WTC11 (cell line): Measurements from ENCODE around the gene HINFP. TPM values are rescaled to one million over a fixed set of nuclear protein-coding genes. Genes with fewer than 3 reads are reported as not detected.

Experiments used
- ATAC-seq: fragments of 200-7000 bp; cut with Tn5 transposase; 2 replicates; pipeline ENCODE4 v1.10.0; 2021; ENCODE audit warnings: mild to moderate bottlenecking, moderate library complexity
- CTCF ChIA-PET: fragments of 300-600 bp; sonication (Branson Sonifier 250); formaldehyde crosslinking; loops from one replicate; lab custom pipeline; 2021; ENCODE audit warnings: antibody characterized with exemption; lab: Charles Lee
- POLR2A ChIA-PET: fragments of 350-600 bp; sonication (Branson Sonifier 250); formaldehyde crosslinking; loops from one replicate; lab custom pipeline; 2021; ENCODE audit warnings: antibody characterized with exemption; lab: Charles Lee
- DNase-seq: peaks from one replicate; pipeline ENCODE4 v3.0.0; 2021; ENCODE audit warnings: low spot score
- H3K27ac Mint-ChIP-seq: 2 replicates; pipeline ENCODE4 v1.8.0; 2021; ENCODE audit warnings: mixed read lengths
- H3K27me3 Mint-ChIP-seq: 2 replicates; pipeline ENCODE4 v1.8.0; 2021; ENCODE audit warnings: low read depth, mild to moderate bottlenecking, moderate library complexity, mixed read lengths
- H3K36me3 Mint-ChIP-seq: 2 replicates; pipeline ENCODE4 v1.8.0; 2021; ENCODE audit warnings: mixed read lengths
- H3K4me1 Mint-ChIP-seq: 2 replicates; pipeline ENCODE4 v1.8.0; 2022; ENCODE audit warnings: mixed read lengths
- H3K4me3 Mint-ChIP-seq: 2 replicates; pipeline ENCODE4 v1.8.0; 2021; ENCODE audit warnings: mild to moderate bottlenecking, moderate library complexity, mixed read lengths
- H3K9me3 Mint-ChIP-seq: 2 replicates; pipeline ENCODE4 v1.8.0; 2021; ENCODE audit warnings: mixed read lengths
- GRHL2 ChIP-seq: fragments of 250-450 bp; sonication (Bioruptor Pico); IDR thresholded peaks from 2 replicates; pipeline ENCODE4 v1.8.0; 2022; ENCODE audit warnings: mild to moderate bottlenecking, moderate library complexity; ENCODE audit not compliant: insufficient replicate concordance, severe bottlenecking
- IRF2 ChIP-seq: sonication (generic); formaldehyde crosslinking; IDR thresholded peaks from 2 replicates; pipeline ENCODE4 v1.8.0; 2022; ENCODE audit warnings: low read depth, missing genetic modification reagents, borderline replicate concordance
- KAT7 ChIP-seq: sonication (generic); formaldehyde crosslinking; IDR thresholded peaks from 2 replicates; pipeline ENCODE4 v1.8.1; 2023; ENCODE audit warnings: missing genetic modification reagents, mild to moderate bottlenecking, borderline replicate concordance
- MXD4 ChIP-seq: fragments of 250-450 bp; sonication (Bioruptor Pico); IDR thresholded peaks from 2 replicates; pipeline ENCODE4 v1.8.0; 2021; ENCODE audit warnings: mild to moderate bottlenecking, moderate library complexity, borderline replicate concordance
- MYBL2 ChIP-seq: sonication (generic); formaldehyde crosslinking; IDR thresholded peaks from 2 replicates; pipeline ENCODE4 v1.8.1; 2023; ENCODE audit warnings: mild to moderate bottlenecking, moderate library complexity, missing genetic modification reagents
- NR1H2 ChIP-seq: sonication (generic); formaldehyde crosslinking; IDR thresholded peaks from 2 replicates; pipeline ENCODE4 v1.9.0; 2021; ENCODE audit warnings: mild to moderate bottlenecking, moderate library complexity, missing genetic modification reagents
- SMAD3 ChIP-seq: sonication (generic); formaldehyde crosslinking; IDR thresholded peaks from 2 replicates; pipeline ENCODE4 v1.8.0; 2022; ENCODE audit warnings: missing genetic modification reagents, mild to moderate bottlenecking, borderline replicate concordance
- SP1 ChIP-seq: sonication (generic); formaldehyde crosslinking; conservative IDR thresholded peaks from 2 replicates; pipeline ENCODE4 v1.8.1; 2022; ENCODE audit warnings: missing genetic modification reagents
- TEAD1 ChIP-seq: sonication (generic); formaldehyde crosslinking; IDR thresholded peaks from 2 replicates; pipeline ENCODE4 v1.8.0; 2022; ENCODE audit warnings: mild to moderate bottlenecking, missing genetic modification reagents
- ZNF121 ChIP-seq: sonication (generic); formaldehyde crosslinking; IDR thresholded peaks from 2 replicates; pipeline ENCODE4 v1.8.0; 2023; ENCODE audit warnings: missing genetic modification reagents
- ZNF232 ChIP-seq: sonication (generic); formaldehyde crosslinking; IDR thresholded peaks from 2 replicates; pipeline ENCODE4 v1.8.0; 2022; ENCODE audit warnings: mild to moderate bottlenecking, missing genetic modification reagents
- ZNF263 ChIP-seq: sonication (generic); formaldehyde crosslinking; IDR thresholded peaks from 2 replicates; pipeline ENCODE4 v1.8.1; 2022; ENCODE audit warnings: low read depth, mild to moderate bottlenecking, moderate library complexity, missing genetic modification reagents
- total RNA-seq: library from RNA; stranded (reverse); gene quantifications from 3 replicates; pipeline ENCODE4 v1.2.3, GENCODE V29; 2021
- TF ChIP-seq, protein P1 (sequence below): sonication (generic); formaldehyde crosslinking; IDR thresholded peaks from 2 replicates; pipeline ENCODE4 v1.8.1; 2022; ENCODE audit warnings: mild to moderate bottlenecking, missing genetic modification reagents, moderate library complexity, borderline replicate concordance
- TF ChIP-seq, protein P2 (sequence below): sonication (generic); formaldehyde crosslinking; IDR thresholded peaks from 2 replicates; pipeline ENCODE4 v1.8.1; 2023; ENCODE audit warnings: mild to moderate bottlenecking, missing genetic modification reagents
- TF ChIP-seq, protein P3 (sequence below): sonication (generic); formaldehyde crosslinking; IDR thresholded peaks from 2 replicates; pipeline ENCODE4 v1.8.0; 2023; ENCODE audit warnings: missing genetic modification reagents
- TF ChIP-seq, protein P4 (sequence below): fragments of 250-450 bp; sonication (Bioruptor Pico); IDR thresholded peaks from 2 replicates; pipeline ENCODE4 v1.9.0; 2021; ENCODE audit warnings: mild to moderate bottlenecking
- TF ChIP-seq, protein P5 (sequence below): sonication (generic); formaldehyde crosslinking; IDR thresholded peaks from 2 replicates; pipeline ENCODE4 v1.8.1; 2022; ENCODE audit warnings: low read depth, missing genetic modification reagents, borderline replicate concordance

The HINFP gene
- total RNA-seq, 1 experiment from 2014 or later, result 35.4 TPM

DNA sequence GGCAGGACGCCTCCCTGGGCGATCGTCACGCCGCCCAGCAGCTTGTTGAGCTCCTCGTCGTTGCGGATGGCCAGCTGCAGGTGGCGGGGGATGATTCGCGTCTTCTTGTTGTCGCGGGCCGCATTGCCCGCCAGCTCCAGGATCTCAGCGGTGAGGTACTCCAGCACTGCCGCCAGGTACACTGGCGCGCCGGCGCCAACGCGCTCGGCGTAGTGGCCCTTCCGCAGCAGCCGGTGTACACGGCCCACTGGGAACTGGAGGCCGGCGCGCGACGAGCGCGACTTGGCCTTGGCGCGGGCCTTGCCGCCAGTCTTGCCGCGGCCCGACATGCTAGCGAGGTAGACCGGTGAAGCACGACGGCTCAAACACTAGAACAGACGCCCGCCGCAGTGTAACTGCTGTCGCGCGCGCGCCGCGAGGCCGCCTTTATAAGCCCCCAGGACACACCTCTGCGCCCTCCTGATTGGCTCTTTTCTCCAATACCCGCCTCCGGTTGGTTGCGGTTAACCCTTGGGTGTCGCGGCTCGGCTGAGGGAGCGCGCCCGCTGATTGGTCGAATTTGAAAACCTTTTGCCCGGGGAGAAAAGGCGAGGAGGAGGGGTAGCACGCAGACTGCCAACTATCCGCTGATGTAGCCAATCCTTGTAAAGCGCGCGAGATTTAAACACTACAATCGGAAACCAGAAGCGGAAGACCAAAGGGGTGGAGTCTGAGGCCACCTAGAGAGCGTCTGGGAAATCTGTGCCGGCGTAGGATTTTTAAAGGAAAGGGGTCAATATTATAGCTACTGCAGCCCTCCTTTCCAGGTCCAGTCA lies 26.1 kb upstream of the HINFP start (continued):
- TF ChIP-seq, protein P1, sequence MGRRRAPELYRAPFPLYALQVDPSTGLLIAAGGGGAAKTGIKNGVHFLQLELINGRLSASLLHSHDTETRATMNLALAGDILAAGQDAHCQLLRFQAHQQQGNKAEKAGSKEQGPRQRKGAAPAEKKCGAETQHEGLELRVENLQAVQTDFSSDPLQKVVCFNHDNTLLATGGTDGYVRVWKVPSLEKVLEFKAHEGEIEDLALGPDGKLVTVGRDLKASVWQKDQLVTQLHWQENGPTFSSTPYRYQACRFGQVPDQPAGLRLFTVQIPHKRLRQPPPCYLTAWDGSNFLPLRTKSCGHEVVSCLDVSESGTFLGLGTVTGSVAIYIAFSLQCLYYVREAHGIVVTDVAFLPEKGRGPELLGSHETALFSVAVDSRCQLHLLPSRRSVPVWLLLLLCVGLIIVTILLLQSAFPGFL (CRISPR knock-in tag), result no peak; the same call in 1 of the 2 replicates
- TF ChIP-seq IRF2 (CRISPR knock-in tag), result no peak
- TF ChIP-seq, protein P2, sequence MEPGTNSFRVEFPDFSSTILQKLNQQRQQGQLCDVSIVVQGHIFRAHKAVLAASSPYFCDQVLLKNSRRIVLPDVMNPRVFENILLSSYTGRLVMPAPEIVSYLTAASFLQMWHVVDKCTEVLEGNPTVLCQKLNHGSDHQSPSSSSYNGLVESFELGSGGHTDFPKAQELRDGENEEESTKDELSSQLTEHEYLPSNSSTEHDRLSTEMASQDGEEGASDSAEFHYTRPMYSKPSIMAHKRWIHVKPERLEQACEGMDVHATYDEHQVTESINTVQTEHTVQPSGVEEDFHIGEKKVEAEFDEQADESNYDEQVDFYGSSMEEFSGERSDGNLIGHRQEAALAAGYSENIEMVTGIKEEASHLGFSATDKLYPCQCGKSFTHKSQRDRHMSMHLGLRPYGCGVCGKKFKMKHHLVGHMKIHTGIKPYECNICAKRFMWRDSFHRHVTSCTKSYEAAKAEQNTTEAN (CRISPR knock-in tag), result no peak

DNA sequence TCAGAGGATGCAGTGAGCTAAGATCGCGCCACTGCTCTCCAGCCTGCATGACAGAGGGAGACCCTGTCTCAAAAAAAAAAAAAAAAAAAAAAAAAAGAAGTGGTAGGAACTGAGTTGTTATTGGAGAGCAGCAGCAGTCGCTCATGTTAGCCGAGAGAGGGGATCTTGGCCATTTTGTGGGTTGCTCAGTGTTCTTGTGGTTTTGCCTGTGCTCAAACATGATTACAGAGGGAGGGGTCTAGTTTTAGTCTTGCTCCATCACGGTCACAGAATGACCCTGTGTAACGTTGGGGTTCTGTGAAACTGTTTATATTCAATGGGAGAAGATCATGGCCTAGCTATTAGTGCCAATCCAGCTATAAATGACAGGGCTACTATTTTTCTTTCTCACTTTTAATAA lies 21.7 kb upstream of the HINFP start:
- no peak for DNase-seq
- peaks cover 27% of the 10 kb centered on the region for H3K4me1 Mint-ChIP-seq
- POLR2A ChIA-PET, result interaction anchor here (0.6 kb wide), 1 partner anchor 48 kb away, joined by 3 read pairs; no protein-coding TSS in a partner anchor
- H3K27me3 Mint-ChIP-seq, result no peaks in the 10 kb centered on the region
- TF ChIP-seq NR1H2 (CRISPR knock-in tag), result no peak
- no peak for TF ChIP-seq ZNF232
- no peak for TF ChIP-seq SMAD3 (CRISPR knock-in tag)
- TF ChIP-seq, protein P3, sequence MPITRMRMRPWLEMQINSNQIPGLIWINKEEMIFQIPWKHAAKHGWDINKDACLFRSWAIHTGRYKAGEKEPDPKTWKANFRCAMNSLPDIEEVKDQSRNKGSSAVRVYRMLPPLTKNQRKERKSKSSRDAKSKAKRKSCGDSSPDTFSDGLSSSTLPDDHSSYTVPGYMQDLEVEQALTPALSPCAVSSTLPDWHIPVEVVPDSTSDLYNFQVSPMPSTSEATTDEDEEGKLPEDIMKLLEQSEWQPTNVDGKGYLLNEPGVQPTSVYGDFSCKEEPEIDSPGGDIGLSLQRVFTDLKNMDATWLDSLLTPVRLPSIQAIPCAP (CRISPR knock-in tag), result no peak
- no peak for TF ChIP-seq KAT7 (CRISPR knock-in tag)
- TF ChIP-seq GRHL2 (CRISPR knock-in tag), result no peak
- TF ChIP-seq TEAD1 (CRISPR knock-in tag), result no peak
- TF ChIP-seq, protein P4, sequence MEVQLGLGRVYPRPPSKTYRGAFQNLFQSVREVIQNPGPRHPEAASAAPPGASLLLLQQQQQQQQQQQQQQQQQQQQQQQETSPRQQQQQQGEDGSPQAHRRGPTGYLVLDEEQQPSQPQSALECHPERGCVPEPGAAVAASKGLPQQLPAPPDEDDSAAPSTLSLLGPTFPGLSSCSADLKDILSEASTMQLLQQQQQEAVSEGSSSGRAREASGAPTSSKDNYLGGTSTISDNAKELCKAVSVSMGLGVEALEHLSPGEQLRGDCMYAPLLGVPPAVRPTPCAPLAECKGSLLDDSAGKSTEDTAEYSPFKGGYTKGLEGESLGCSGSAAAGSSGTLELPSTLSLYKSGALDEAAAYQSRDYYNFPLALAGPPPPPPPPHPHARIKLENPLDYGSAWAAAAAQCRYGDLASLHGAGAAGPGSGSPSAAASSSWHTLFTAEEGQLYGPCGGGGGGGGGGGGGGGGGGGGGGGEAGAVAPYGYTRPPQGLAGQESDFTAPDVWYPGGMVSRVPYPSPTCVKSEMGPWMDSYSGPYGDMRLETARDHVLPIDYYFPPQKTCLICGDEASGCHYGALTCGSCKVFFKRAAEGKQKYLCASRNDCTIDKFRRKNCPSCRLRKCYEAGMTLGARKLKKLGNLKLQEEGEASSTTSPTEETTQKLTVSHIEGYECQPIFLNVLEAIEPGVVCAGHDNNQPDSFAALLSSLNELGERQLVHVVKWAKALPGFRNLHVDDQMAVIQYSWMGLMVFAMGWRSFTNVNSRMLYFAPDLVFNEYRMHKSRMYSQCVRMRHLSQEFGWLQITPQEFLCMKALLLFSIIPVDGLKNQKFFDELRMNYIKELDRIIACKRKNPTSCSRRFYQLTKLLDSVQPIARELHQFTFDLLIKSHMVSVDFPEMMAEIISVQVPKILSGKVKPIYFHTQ (CRISPR knock-in tag), result no peak
- TF ChIP-seq ZNF263 (CRISPR knock-in tag), result no peak
- no peak for TF ChIP-seq SP1 (CRISPR knock-in tag)
- TF ChIP-seq, protein P5, sequence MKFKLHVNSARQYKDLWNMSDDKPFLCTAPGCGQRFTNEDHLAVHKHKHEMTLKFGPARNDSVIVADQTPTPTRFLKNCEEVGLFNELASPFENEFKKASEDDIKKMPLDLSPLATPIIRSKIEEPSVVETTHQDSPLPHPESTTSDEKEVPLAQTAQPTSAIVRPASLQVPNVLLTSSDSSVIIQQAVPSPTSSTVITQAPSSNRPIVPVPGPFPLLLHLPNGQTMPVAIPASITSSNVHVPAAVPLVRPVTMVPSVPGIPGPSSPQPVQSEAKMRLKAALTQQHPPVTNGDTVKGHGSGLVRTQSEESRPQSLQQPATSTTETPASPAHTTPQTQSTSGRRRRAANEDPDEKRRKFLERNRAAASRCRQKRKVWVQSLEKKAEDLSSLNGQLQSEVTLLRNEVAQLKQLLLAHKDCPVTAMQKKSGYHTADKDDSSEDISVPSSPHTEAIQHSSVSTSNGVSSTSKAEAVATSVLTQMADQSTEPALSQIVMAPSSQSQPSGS (CRISPR knock-in tag), result no peak
- no peak for TF ChIP-seq ZNF121 (CRISPR knock-in tag)
- TF ChIP-seq MXD4 (CRISPR knock-in tag), result no peak
- TF ChIP-seq MYBL2 (CRISPR knock-in tag), result no peak
- peaks cover 27% of the 10 kb centered on the region for H3K36me3 Mint-ChIP-seq
- no peaks in the 10 kb centered on the region for H3K9me3 Mint-ChIP-seq
- CTCF ChIA-PET, result interaction anchor here (1.0 to 1.6 kb wide), 2 partner anchors 21 to 32 kb away, joined by 3 to 5 read pairs; partner anchors contain the start of genes HINFP and VPS11
- no peak for ATAC-seq
- H3K4me3 Mint-ChIP-seq, result peak overlapping the region; percentile 92; the same call in 1 of the 2 replicates
- no peak overlapping the region for H3K27ac Mint-ChIP-seq
